ENCODE results near the gene CAB39L. TPM values are rescaled to one million over a fixed set of nuclear protein-coding genes. Genes with fewer than 3 reads are reported as not detected.

CAB39L gene
- total RNA-seq, 2 experiments from 2014 or later: 9.6 to 28.6 TPM

DNA sequence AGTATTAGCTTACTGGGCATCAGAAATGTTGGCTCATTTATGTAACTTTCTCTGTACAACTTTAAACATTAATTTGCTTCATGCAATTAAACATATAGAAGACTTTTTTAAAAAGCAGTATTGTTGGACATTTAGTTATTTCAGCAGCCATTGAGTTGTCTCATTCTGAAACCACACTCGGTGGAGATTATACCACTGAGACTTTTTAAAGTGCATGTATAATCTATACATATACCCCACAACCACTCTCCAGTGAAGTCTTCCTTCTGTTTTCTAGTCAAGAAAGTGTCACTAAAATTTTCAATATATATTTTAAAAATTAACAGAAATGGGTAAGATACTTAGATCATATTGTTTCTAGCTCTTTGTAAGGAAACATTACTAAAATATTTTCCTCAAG, 15.7 kb upstream of the CAB39L start:
- Histone ChIP-seq H3K4me2 (ENCODE audit: low read length) (no peak overlapping the region), H4K20me1 (ENCODE audit: insufficient read depth, low read length) (no peaks in the 10 kb centered on the region), H3K36me3 (ENCODE audit: insufficient read depth, low read length) (peaks cover 80% of the 10 kb centered on the region), H2AFZ (ENCODE audit: low read length) (no peak overlapping the region), H3K4me3 (ENCODE audit: low read depth, low read length, poor library complexity, severe bottlenecking) (no peak overlapping the region), H3K27ac (ENCODE audit: low read depth, low read length, poor library complexity, severe bottlenecking) (no peak overlapping the region), H3K9me3 (ENCODE audit: low read length) (peaks cover 25% of the 10 kb centered on the region), H3K4me1 (ENCODE audit: insufficient read depth, low read length, poor library complexity, severe bottlenecking) (peaks cover 13% of the 10 kb centered on the region), H3K79me2 (ENCODE audit: insufficient read depth, low read depth, low read length) (peaks cover 16% of the 10 kb centered on the region; the same call in 1 of the 2 replicates), H3K9me2 (ENCODE audit: insufficient read depth, low read length) (no peaks in the 10 kb centered on the region)
- ChIA-PET POLR2A (interaction anchor here (0.7 to 1.9 kb wide), 11 partner anchors 8 to 118 kb away, joined by 3 to 13 read pairs (median 3); partner anchors contain the start of genes CAB39L and SETDB2), CTCF (ENCODE audit: unreplicated experiment) (no interaction called here)
- BruUV-seq (replicated peaks): no TSS peak
- intact Hi-C loops (cut with micrococcal nuclease; ENCODE audit: unreplicated experiment): no loop called here
- TF ChIP-seq, protein P1, sequence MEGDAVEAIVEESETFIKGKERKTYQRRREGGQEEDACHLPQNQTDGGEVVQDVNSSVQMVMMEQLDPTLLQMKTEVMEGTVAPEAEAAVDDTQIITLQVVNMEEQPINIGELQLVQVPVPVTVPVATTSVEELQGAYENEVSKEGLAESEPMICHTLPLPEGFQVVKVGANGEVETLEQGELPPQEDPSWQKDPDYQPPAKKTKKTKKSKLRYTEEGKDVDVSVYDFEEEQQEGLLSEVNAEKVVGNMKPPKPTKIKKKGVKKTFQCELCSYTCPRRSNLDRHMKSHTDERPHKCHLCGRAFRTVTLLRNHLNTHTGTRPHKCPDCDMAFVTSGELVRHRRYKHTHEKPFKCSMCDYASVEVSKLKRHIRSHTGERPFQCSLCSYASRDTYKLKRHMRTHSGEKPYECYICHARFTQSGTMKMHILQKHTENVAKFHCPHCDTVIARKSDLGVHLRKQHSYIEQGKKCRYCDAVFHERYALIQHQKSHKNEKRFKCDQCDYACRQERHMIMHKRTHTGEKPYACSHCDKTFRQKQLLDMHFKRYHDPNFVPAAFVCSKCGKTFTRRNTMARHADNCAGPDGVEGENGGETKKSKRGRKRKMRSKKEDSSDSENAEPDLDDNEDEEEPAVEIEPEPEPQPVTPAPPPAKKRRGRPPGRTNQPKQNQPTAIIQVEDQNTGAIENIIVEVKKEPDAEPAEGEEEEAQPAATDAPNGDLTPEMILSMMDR (conservative IDR thresholded peaks at IDR 0.05; ENCODE audit: low read length): no peak
- TF ChIP-seq EZH2phosphoT487 (IDR thresholded peaks at IDR 0.05; ENCODE audit: borderline replicate concordance, low read depth, low read length): no peak
- DNase-seq (ENCODE audit: low spot score): no peak

DNA sequence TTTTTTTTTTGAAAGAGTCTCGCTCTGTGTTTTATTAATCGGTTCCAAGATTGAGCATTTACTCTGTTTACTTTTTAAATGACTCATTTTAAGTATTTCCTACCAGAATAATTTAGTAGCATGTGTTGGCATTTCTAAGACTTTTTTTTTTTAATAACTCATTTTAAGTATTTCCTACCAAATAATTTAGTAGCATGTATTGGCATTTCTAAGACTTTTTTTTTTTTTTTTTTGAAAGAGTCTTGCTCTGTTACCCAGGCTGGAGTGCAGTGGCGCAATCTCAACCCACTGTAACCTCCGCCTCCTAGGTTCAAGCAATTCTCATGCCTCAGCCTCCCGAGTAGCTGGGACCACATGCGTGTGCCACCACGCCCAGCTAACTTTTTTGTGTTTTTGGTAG, 13.4 kb upstream of the CAB39L start:
- Histone ChIP-seq H4K20me1 (ENCODE audit: insufficient read depth, low read length) (no peaks in the 10 kb centered on the region), H3K27ac (ENCODE audit: low read depth, low read length, poor library complexity, severe bottlenecking) (no peak overlapping the region), H3K4me3 (ENCODE audit: low read depth, low read length, poor library complexity, severe bottlenecking) (no peak overlapping the region), H3K9me2 (ENCODE audit: insufficient read depth, low read length) (no peaks in the 10 kb centered on the region), H3K79me2 (ENCODE audit: insufficient read depth, low read depth, low read length) (peaks cover 36% of the 10 kb centered on the region; the same call in 1 of the 2 replicates), H3K4me1 (ENCODE audit: insufficient read depth, low read length, poor library complexity, severe bottlenecking) (peaks cover 22% of the 10 kb centered on the region), H3K4me2 (ENCODE audit: low read length) (no peak overlapping the region), H3K9me3 (ENCODE audit: low read length) (peaks cover 10% of the 10 kb centered on the region; the same call in 1 of the 2 replicates), H3K36me3 (ENCODE audit: insufficient read depth, low read length) (peaks cover 71% of the 10 kb centered on the region), H2AFZ (ENCODE audit: low read length) (no peak overlapping the region)
- no TSS peak for BruUV-seq (replicated peaks)
- intact Hi-C loops (cut with micrococcal nuclease; ENCODE audit: unreplicated experiment): no loop called here
- TF ChIP-seq EZH2phosphoT487 (IDR thresholded peaks at IDR 0.05; ENCODE audit: borderline replicate concordance, low read depth, low read length): no peak
- TF ChIP-seq, protein P1 (conservative IDR thresholded peaks at IDR 0.05; ENCODE audit: low read length): no peak
- no peak for DNase-seq (ENCODE audit: low spot score)
- ChIA-PET CTCF (ENCODE audit: unreplicated experiment) (no interaction called here), POLR2A (interaction anchor here (1.0 to 1.5 kb wide), 3 partner anchors 9 to 107 kb away, joined by 3 to 7 read pairs (median 3); partner anchors contain the start of gene CAB39L)

DNA sequence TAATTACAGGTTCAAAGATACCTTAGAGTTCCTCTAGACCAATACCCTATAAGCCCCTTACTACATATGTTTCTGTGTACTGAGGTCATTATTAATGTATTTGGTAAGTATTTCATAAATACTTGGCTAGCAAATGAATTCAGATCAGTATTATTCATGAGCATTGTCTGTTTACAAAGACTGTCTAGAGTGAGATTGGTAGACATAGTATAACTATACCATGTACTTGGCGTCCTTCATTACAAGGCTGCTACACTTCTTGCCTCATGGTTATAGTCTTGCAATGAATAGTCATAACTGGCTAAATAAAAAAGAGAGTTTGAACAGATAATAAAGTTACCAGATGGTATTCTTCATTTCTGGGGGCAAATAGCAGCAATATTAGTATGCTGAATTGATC, 12.3 kb upstream of the CAB39L start:
- ChIA-PET CTCF (ENCODE audit: unreplicated experiment) (no interaction called here), POLR2A (no interaction called here)
- no TSS peak for BruUV-seq (replicated peaks)

More for the DNA sequence above, 12.3 kb upstream of the CAB39L start:
- Histone ChIP-seq H3K79me2 (ENCODE audit: insufficient read depth, low read depth, low read length) (peaks cover 44% of the 10 kb centered on the region), H2AFZ (ENCODE audit: low read length) (no peak overlapping the region), H3K36me3 (ENCODE audit: insufficient read depth, low read length) (peaks cover 69% of the 10 kb centered on the region), H3K9me3 (ENCODE audit: low read length) (no peaks in the 10 kb centered on the region), H4K20me1 (ENCODE audit: insufficient read depth, low read length) (no peaks in the 10 kb centered on the region), H3K4me1 (ENCODE audit: insufficient read depth, low read length, poor library complexity, severe bottlenecking) (peaks cover 22% of the 10 kb centered on the region), H3K4me2 (ENCODE audit: low read length) (no peak overlapping the region), H3K27ac (ENCODE audit: low read depth, low read length, poor library complexity, severe bottlenecking) (no peak overlapping the region), H3K4me3 (ENCODE audit: low read depth, low read length, poor library complexity, severe bottlenecking) (no peak overlapping the region), H3K9me2 (ENCODE audit: insufficient read depth, low read length) (no peaks in the 10 kb centered on the region)
- DNase-seq (ENCODE audit: low spot score): no peak
- TF ChIP-seq, protein P1 (conservative IDR thresholded peaks at IDR 0.05; ENCODE audit: low read length): no peak
- no peak for TF ChIP-seq EZH2phosphoT487 (IDR thresholded peaks at IDR 0.05; ENCODE audit: borderline replicate concordance, low read depth, low read length)
- intact Hi-C loops (cut with micrococcal nuclease; ENCODE audit: unreplicated experiment): no loop called here
